ENCODE results near the gene C1QTNF1. TPM values are rescaled to one million over a fixed set of nuclear protein-coding genes. Genes with fewer than 3 reads are reported as not detected.

The C1QTNF1 gene
- total RNA-seq, 4 donors from 2014 or later = 67.1 to 147 (median 90.0) TPM

DNA sequence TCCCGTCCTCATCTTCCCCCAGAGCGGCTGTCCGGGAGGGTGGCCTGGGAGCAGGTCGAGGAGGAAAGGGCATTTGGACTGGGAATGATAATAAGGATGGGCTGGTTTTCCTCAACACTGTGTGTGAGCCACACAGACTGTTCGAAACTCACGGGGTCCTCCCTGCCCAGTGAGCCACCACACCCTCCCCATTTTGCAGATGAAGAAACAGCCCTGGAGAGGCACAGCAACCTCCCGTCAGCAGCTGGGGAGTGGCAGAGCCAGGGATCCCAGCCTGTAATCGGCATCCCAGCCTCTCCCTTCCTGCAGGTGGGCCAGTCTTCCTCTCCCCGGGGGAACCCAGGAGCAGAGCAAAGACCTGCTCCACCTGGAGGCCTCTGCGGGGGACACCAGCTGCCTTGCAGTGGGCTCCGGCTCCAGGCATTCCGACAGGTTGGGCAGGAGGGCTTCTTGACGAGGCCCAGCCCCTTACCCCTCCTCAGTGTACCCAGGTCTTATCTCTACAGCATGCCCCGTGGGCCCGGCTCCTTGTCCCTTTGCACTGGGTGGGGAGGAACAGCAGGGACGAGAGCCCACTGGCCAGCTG lies 74.4 kb downstream of the C1QTNF1 start:
- TF ChIP-seq, protein P1, sequence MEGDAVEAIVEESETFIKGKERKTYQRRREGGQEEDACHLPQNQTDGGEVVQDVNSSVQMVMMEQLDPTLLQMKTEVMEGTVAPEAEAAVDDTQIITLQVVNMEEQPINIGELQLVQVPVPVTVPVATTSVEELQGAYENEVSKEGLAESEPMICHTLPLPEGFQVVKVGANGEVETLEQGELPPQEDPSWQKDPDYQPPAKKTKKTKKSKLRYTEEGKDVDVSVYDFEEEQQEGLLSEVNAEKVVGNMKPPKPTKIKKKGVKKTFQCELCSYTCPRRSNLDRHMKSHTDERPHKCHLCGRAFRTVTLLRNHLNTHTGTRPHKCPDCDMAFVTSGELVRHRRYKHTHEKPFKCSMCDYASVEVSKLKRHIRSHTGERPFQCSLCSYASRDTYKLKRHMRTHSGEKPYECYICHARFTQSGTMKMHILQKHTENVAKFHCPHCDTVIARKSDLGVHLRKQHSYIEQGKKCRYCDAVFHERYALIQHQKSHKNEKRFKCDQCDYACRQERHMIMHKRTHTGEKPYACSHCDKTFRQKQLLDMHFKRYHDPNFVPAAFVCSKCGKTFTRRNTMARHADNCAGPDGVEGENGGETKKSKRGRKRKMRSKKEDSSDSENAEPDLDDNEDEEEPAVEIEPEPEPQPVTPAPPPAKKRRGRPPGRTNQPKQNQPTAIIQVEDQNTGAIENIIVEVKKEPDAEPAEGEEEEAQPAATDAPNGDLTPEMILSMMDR (IDR thresholded peaks at IDR 0.05) = no peak
- TF ChIP-seq POLR2A (IDR thresholded peaks at IDR 0.05) (no peak), EP300 (IDR thresholded peaks at IDR 0.05) (no peak)
- Histone ChIP-seq H3K9me3 (no peaks in the 10 kb centered on the region), H3K4me1 (peaks cover 0 to 11% (median 0%) of the 10 kb centered on the region in 4 donors), H3K4me3 (no peak overlapping the region), H3K27ac (no peak overlapping the region), H3K27me3 (peaks cover 0 to 100% of the 10 kb centered on the region in 2 donors), H3K36me3 (no peaks in the 10 kb centered on the region)
- DNase-seq (ENCODE audit: low spot score in 2 of 2) = no peak
- 47 to 48% methylated on average over 15 to 16 of the region's 16 CpGs for WGBS, 2 donors

Other genes starting within 250 kb of the C1QTNF1 start
- gene CYTH1, start 241.9 kb upstream of the C1QTNF1 start, total RNA-seq = 10 to 100 TPM; 53.1 to 81.0 (median 63.8) TPM
- 10 to 100 TPM; 50.9 to 64.9 (median 59.9) TPM for gene USP36, start 183.4 kb upstream of the C1QTNF1 start, total RNA-seq
- gene CEP295NL, start 121.0 kb upstream of the C1QTNF1 start, total RNA-seq = 10 to 100 TPM in 2 of 4 donors, 1 to 10 TPM in 2; 6.5 to 35.1 (median 9.9) TPM
- gene TIMP2, start 98.8 kb upstream of the C1QTNF1 start, total RNA-seq = 100 to 1,000 TPM; 187 to 456 (median 339) TPM
- gene LGALS3BP, start 44.2 kb upstream of the C1QTNF1 start, total RNA-seq = 100 to 1,000 TPM; 191 to 392 (median 296) TPM
- 10 to 100 TPM; 21.0 to 27.3 (median 25.5) TPM for gene CANT1, start 14.4 kb upstream of the C1QTNF1 start, total RNA-seq
- 10 to 100 TPM; 29.9 to 64.8 (median 57.1) TPM for gene ENGASE, start 50.7 kb downstream of the C1QTNF1 start, total RNA-seq